Fibroblast of skin of back (primary cell): ENCODE data around the gene OR10A2.
"Not testable (repeated sequence)": the region's sequence is repeated elsewhere in the genome, so short reads cannot be mapped to it uniquely, and the experiment has no call there.

Experiments used
- DNase-seq: peaks from one replicate; pipeline ENCODE4 v3.0.0-alpha.2; 2013

OR10A2 gene

DNA sequence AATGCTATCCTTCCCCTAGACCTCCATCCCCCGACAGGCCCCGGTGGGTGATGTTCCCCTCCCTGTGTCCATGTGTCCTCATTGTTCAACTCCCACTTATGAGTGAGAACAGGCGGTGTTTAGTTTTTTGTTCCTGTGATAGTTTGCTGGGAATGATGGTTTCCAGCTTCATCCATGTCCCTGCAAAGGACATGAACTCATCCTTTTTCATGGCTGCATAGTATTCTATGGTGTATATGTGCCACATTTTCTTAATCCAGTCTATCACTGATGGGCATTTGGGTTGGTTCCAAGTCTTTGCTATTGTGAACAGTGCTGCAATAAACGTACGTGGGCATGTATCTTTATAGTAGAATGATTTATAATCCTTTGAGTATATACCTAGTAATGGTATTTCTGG, 24.9 kb downstream of the OR10A2 start:
- not testable (repeated sequence) for DNase-seq

DNA sequence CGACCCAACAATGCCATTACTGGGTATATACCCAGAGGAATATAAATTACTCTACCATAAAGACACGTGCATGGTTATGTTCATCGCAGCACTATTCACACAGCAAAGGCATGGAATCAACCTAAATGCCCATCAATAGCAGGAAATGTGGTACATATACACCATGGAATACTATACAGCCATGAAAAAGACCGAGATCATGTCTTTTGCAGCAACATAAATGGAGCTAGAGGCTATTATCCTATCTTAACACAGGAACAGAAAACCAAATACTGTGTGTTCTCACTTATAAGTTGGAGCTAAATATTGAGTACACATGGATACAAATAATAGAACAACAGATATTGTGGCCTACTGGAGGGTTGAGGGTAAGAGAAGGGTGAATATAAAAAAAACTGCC, 26.0 kb downstream of the OR10A2 start:
- DNase-seq, result no peak

DNA sequence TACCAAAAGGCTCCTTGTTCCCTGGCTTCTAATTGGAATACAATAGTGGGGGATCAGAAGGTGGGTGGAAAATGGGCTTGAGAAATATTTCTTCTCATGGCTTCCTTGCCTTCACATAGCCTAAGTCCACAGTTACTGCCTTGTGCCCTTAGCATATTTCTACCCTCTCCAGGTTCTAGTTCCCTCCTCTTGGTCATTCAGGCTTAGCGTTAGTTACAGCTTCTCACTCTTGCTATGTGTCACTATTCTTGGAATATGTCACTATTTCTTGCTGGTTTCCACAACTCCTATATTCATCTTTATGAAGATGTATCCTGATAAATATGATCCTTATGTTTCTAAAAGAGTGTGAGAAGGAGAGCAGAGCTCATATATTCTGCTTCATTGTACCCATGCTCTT, 27.0 kb downstream of the OR10A2 start:
- no peak for DNase-seq

DNA sequence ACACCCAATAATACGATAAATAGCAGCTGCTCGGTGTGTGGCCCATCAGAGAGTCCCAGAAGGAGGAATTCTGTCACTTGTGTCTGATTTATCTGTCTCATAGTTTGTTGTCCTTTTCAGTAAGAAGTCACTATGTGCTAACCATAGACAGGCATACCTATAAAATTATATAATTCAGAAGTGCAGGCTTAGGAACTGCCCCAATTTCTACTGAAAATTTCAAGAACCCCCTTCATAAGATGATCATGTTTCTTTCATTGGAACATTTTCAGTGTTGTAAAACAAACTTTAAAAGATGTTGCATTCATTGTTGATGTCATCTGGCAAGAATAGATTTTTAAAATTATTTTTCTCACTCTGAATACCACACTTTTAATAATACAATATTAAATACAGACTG, 29.5 kb downstream of the OR10A2 start, which contains the start of gene OR2D2:
TSS of gene OR2D2 (minus strand) at position 101 of the 400 bp plus-strand sequence. CDS start at position 101, 0 bp downstream.
- DNase-seq, result no peak

DNA sequence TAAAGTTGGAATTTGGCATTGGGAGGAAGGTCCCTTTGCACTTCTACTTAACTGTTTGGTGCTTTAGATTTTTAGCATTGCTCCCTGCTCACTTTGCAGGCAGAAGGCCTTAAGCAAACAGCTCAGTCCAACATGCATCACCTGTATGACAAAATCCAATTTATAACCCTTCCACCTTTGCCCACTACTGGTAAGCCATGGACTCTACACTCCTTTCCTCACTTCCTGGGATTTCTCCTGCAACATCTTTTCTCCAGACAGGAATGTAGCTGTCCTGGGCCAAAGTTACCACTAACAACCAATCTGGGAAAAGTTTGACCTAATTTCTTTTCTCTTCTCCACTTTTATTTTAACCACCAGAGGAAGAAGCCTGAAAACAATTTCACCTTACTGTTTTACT, 31.2 kb downstream of the OR10A2 start:
- DNase-seq, result no peak

DNA sequence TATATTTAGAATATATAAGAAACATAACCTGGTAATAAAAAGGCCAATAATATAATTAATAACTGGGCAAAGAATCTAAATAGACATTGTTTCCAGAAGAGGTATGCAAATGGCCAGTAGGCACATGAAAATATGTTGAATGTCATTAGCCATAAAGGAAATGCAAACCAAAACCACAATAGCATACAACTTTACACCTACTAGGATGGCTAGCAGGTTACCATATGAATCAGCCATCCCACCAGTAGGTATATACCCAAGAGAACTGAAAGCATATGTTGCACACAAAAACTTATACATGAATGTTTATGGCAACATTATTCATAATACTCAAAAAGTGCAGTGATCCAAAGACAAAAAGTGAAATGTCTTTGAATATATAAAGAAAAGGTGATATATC, 32.2 kb downstream of the OR10A2 start:
- DNase-seq, result no peak

DNA sequence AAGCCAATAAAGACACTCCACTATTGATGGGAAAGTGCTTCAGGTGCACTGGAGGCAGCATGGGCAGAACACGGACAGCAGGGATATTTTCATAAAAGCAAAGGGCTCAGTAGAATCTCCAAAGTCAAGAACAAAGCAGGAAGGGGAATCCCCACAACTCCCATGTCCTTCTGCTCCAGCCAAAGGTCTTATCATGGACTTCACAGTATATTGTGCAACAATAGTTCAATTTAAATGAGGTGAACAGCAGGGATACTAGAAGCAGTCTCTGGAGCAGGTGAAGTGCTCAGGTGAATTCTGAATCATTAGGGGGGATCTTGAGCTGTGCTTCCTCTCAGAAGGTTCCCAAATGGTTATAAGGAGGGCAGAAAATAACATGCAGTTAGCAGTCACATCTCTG, 36.1 kb downstream of the OR10A2 start:
- no peak for DNase-seq

DNA sequence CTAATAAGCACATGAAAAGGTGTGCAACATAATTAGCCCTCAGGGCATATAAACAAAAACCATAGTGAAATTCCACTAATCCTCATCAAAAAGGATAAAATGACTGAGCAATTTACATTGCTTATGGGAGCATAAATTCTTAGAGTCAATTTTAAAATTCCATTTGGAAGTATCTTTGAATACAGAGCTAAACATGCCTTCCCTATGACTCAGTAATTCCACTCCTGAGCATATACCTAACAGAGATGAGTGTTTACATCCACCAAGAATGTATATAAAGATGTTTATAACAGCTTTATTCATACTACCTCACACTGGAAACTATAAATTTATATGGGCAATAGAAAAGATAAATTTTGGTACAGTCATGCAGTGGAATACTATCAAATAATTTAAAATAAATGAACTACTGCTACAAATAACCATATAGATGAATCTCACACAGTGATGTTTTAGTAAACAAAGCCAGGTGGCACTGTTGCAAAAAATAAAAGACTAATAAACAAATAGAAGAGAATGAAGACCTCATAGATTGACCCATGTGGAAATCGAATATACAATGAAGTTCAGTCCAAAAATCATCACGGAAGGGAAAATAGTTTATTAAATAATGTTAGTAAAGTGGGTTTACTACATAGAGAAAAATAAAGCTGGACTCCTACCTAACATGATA, 37.6 kb downstream of the OR10A2 start:
- DNase-seq, result no peak

DNA sequence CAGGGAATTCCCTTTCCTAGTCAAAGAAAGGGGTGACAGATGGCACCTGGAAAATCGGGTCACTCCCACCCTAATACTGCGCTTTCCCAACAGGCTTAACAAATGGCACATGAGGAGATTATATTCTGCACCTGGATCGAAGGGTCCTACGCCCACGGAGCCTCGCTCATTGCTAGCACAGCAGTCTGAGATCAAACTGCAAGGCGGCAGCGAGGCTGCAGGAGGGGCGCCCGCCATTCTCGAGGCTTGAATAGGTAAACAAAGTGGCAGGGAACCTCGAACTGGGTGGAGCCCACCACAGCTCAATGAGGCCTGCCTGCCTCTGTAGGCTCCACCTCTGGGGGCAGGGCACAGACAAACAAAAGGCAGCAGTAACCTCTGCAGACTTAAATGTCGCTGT, 41.9 kb downstream of the OR10A2 start:
- not testable (repeated sequence) for DNase-seq

DNA sequence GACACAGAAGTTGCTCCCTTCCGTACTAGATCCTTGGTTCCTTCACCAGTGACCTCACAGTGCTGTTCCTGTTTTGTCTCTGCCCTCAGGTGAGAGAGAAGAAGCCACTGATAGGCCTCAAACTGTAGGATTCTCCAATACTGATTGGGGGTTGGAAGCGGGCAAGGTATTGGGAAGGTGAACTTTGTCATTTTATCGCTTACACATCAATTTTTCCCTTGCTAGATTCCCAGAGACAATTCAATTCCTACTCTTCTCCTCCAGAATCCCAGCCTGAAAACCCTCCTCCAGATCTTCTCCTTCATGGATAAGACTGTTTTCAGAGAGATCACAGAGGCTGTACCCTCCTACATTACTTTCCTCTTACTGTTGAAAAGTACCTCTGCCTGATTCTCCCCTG, 48.5 kb downstream of the OR10A2 start:
- no peak for DNase-seq

DNA sequence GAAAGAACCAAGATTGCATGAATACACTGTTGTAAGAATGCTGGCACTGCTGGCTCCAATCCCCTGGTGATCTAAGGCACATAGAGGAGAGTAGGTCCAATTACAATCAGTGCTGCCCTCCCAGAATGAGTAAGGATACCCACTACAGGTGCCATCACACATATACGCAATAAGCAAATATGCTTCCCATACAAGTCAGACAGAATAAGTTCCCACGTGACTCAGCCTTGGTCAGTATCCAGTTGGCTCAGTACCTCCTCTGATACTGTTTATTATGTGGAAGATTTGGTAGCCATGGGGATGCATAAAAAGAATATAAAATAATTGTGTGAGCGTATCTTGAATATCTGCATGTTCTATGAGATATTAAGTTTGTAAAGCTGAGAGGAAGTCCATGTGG, 49.1 kb downstream of the OR10A2 start:
- no peak for DNase-seq

DNA sequence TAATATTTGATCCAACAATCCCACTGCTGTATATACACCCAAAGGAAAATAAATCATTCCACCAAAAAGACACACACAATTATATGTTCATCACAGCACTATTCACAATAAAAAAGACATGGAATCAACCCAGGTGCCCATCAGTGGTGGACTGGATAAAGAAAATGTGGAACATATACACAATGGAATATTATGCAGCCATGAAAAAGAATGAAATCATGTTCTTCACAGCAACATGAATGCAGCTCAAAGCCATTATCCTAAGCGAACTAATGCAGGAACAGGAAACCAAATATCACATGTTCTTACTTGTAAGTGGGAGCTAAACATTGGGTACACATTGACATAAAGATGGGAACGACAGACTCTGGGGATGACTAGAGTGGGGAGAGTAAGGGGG, 56.8 kb downstream of the OR10A2 start:
- no peak for DNase-seq

DNA sequence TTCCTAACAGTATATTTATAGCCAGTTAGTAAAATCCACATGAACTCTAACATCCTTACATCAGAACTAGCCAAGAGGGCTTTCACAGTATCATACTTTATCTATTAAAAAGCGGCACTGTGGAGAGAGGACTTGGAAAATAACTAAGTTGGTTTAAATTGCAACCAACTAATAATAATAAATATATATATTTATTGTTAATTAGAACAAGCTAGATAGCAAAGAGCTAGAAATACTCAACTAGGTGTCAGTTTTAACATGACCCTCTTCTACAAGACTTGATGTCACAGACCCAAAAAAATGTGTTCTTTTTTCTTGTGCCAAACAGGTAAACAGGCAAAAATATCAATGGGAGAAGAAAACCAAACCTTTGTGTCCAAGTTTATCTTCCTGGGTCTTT, 57.8 kb downstream of the OR10A2 start, which contains the start of gene OR2D3:
TSS of gene OR2D3 (plus strand) at position 301 of the 400 bp plus-strand sequence. CDS start at position 301, 0 bp downstream.
- no peak for DNase-seq
